GM06990 (cell line): Measurements from ENCODE around the gene FUT8.

Experiments used
- DNase-seq: peaks from one replicate; pipeline ENCODE4 v3.0.0-alpha.2; 2011; ENCODE audit not compliant: insufficient read length; ENCODE audit errors: extremely low read depth
- H3K27me3 ChIP-seq: replicated peaks from 2 replicates; pipeline ENCODE4 v1.6.0; 2011; ENCODE audit warnings: low read length; ENCODE audit not compliant: control insufficient read depth, insufficient read depth
- H3K36me3 ChIP-seq: 2 replicates; pipeline ENCODE4 v1.5.1; 2011; ENCODE audit warnings: low read length; ENCODE audit not compliant: control insufficient read depth, insufficient read depth
- H3K4me3 ChIP-seq: replicated peaks from 2 replicates; pipeline ENCODE4 v1.5.1; 2011; ENCODE audit warnings: low read depth, mild to moderate bottlenecking, control low read depth, low read length
- TF ChIP-seq, protein P1 (sequence below): IDR thresholded peaks from 2 replicates; pipeline ENCODE4 v1.5.1; 2011; ENCODE audit warnings: low read length, control low read depth, mild to moderate bottlenecking, inconsistent platforms; ENCODE audit not compliant: insufficient read depth, poor library complexity, severe bottlenecking

FUT8 gene

DNA sequence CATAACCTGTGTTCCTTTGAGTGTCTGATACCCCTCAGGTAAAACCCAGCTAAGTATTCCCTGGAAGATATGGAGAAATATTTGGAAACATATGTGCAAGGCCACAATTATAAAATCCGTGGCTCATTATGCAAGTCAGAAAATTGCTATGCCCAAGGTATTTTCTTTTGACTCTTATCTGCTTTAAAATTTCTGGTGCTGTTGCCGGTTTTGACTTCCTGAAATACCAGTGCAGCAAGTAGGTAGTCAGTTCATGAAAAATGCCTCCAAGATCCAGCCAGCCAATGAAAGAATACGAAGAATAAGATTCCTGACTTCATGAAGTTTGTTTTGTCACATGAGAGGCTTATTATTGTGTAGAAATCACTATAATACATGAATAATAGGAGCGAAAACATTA is 20.2 kb upstream of the FUT8 start:
- DNase-seq, result no peak
- TF ChIP-seq, protein P1, sequence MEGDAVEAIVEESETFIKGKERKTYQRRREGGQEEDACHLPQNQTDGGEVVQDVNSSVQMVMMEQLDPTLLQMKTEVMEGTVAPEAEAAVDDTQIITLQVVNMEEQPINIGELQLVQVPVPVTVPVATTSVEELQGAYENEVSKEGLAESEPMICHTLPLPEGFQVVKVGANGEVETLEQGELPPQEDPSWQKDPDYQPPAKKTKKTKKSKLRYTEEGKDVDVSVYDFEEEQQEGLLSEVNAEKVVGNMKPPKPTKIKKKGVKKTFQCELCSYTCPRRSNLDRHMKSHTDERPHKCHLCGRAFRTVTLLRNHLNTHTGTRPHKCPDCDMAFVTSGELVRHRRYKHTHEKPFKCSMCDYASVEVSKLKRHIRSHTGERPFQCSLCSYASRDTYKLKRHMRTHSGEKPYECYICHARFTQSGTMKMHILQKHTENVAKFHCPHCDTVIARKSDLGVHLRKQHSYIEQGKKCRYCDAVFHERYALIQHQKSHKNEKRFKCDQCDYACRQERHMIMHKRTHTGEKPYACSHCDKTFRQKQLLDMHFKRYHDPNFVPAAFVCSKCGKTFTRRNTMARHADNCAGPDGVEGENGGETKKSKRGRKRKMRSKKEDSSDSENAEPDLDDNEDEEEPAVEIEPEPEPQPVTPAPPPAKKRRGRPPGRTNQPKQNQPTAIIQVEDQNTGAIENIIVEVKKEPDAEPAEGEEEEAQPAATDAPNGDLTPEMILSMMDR, result no peak
- no peaks in the 10 kb centered on the region; the same call in 1 of the 2 replicates for H3K36me3 ChIP-seq

DNA sequence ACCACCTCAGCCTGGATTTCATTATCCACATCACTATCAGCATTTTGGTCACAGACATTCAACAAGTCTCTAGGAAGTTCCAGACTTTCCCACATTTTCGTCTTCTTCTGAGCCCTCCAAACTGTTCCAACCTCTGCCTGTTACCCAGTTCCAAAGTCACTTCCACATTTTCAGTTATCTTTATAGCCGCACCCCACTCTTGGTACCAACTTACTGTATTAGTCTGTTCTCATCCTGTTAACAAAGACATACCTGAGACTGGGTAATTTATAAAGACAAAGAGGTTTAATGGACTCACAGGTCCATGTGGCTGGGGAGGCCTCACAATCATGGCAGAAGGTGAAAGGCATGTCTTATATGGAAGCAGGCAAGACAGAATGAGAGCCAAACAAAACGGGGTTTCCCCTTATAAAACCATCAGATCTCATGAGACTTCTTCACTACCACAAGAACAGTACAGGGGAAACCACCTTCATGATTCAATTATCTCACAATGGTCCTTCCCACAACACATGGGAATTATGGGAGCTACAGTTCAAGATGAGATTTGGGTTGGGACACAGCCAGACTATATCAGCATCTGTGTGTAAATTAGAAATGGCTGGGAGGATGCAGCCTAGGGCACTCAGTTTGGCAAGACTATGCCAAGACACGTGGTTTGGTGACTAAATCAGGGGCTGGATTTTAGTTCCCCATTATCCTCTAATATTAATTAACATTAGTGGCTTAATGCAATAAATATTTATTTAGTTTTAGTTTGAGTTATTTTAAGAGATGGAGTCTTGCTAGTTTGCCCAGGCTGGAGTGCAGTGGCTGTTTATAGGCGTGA is 16.2 kb upstream of the FUT8 start:
- TF ChIP-seq, protein P1, result no peak
- no peak for DNase-seq

More for the DNA sequence above, 20.2 kb upstream of the FUT8 start:
- H3K4me3 ChIP-seq, result no peak overlapping the region
- H3K27me3 ChIP-seq, result no peaks in the 10 kb centered on the region

DNA sequence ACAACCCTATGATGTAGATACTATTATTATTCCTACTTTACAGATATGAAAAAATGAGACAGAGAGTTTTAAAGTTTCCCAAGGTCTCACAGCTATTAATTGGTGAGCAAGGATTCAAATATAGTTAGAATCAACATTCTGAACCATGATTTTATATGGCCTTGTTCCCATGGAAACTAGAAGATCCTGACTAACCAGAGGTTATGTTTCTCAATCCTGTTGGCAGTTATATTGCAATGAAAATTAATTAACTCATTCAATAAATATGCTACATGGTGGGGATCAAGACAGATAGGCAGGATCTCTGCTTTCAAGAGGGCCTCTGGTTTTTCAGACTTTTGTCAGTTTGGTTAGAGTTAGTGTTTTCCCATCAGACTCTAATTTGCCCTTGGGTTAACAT is 9.3 kb upstream of the FUT8 start:
- H3K4me3 ChIP-seq, result no peak overlapping the region
- TF ChIP-seq, protein P1, result no peak
- H3K27me3 ChIP-seq, result no peaks in the 10 kb centered on the region
- DNase-seq, result no peak
- no peaks in the 10 kb centered on the region for H3K36me3 ChIP-seq

More for the DNA sequence above, 16.2 kb upstream of the FUT8 start:
- Histone ChIP-seq H3K27me3 (no peaks in the 10 kb centered on the region), H3K4me3 (no peak overlapping the region), H3K36me3 (no peaks in the 10 kb centered on the region; the same call in 1 of the 2 replicates)

DNA sequence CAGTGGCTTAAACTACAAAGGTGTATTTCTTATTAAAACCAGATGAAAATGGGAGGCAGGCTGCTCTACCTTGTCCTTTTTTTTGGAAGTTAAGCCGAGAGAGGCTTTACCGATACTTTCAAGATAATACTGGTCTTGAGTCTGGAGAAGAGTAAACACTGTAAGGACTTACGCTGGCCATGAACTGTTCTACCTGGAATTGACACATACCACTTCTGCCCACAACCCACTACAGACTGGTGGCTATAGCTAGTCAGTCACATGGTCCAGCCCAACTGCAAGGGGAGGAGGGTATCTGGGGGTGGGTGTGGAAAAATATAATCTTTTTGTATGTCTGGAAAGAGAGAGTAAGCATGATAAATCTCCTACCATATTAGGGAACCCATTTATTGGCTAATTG is 4.4 kb upstream of the FUT8 start:
- no peaks in the 10 kb centered on the region for H3K27me3 ChIP-seq
- no peak overlapping the region for H3K4me3 ChIP-seq
- TF ChIP-seq, protein P1, result no peak
- H3K36me3 ChIP-seq, result no peaks in the 10 kb centered on the region
- no peak for DNase-seq

DNA sequence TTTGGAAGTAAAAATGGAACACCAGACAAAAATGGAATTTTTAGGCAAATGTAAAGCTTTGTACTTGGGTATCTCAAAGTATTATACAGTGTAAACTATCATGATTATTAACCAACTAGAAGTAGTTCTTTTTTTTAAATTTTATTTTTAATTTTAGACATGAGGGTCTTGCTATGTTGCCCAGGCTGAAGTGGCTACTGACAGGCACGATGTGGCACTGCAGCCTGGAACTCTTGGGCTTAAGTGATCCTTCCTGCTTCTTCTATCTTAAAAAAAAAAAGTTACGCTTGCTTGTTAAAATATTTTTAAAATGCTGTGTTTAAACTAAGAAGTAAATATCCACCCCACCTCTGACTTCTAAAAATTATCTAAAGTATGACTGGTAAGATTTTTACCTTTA is 1.9 kb upstream of the FUT8 start:
- H3K4me3 ChIP-seq, result peak overlapping the region; percentile 87
- no peak for DNase-seq

More for the DNA sequence above, 1.9 kb upstream of the FUT8 start:
- TF ChIP-seq, protein P1, result no peak
- no peaks in the 10 kb centered on the region for H3K27me3 ChIP-seq
- H3K36me3 ChIP-seq, result no peaks in the 10 kb centered on the region
